ENCODE results near the gene NXF2.
"Not testable (repeated sequence)": the region's sequence is repeated elsewhere in the genome, so short reads cannot be mapped to it uniquely, and the experiment has no call there.

The NXF2 gene

GRCh38 chrX:102246893-102247292 is at the start of gene NXF2:
Gene NXF2, plus strand, starts transcription at chrX:102247167. Its CDS starts 59,912 bp downstream, at chrX:102307079.
- not testable (repeated sequence) for H3K4me3 ChIP-seq (ENCODE audit: low read depth, low read length)

GRCh38 chrX:102207940-102208339 is 39.0 kb upstream of the NXF2 start:
- not testable (repeated sequence) for H3K4me3 ChIP-seq (ENCODE audit: low read depth, low read length); DNase-seq (ENCODE audit: low read depth)

More at GRCh38 chrX:102246893-102247292, at the start of gene NXF2:
- not testable (repeated sequence) for DNase-seq (ENCODE audit: low read depth)

- not testable (repeated sequence) for DNase-seq (ENCODE audit: low read depth); H3K4me3 ChIP-seq (ENCODE audit: low read depth, low read length)
Observed at GRCh38 chrX:102214986-102215385, 32.0 kb upstream of the NXF2 start, which contains the start of gene TCP11X1. Gene TCP11X1, plus strand, starts transcription at chrX:102215301.

- not testable (repeated sequence) for H3K4me3 ChIP-seq (ENCODE audit: low read depth, low read length)
Observed at GRCh38 chrX:102216497-102216896, 30.5 kb upstream of the NXF2 start.

GRCh38 chrX:102235678-102236077 is 11.3 kb upstream of the NXF2 start:
- not testable (repeated sequence) for DNase-seq (ENCODE audit: low read depth); H3K4me3 ChIP-seq (ENCODE audit: low read depth, low read length)

More at GRCh38 chrX:102216497-102216896, 30.5 kb upstream of the NXF2 start:
- not testable (repeated sequence) for DNase-seq (ENCODE audit: low read depth)

- not testable (repeated sequence) for H3K4me3 ChIP-seq (ENCODE audit: low read depth, low read length); DNase-seq (ENCODE audit: low read depth)
Observed at GRCh38 chrX:102240265-102240664, 6.7 kb upstream of the NXF2 start.

- DNase-seq (ENCODE audit: low read depth); H3K4me3 ChIP-seq (ENCODE audit: low read depth, low read length): not testable (repeated sequence)
Observed at GRCh38 chrX:102272231-102272630, 25.3 kb downstream of the NXF2 start.

GRCh38 chrX:102338162-102338561 is 91.2 kb downstream of the NXF2 start:
- no peak overlapping the region for H3K4me3 ChIP-seq (ENCODE audit: low read depth, low read length)
- no peak for DNase-seq (ENCODE audit: low read depth)
- TF ChIP-seq MAX (IDR thresholded peaks at IDR 0.05; ENCODE audit: low read depth, low read length) = no peak
- TF ChIP-seq MYC (IDR thresholded peaks at IDR 0.05; ENCODE audit: low read depth, low read length) = no peak
- TF ChIP-seq CTCF (IDR thresholded peaks at IDR 0.05; ENCODE audit: low read depth, low read length) = no peak
- no peak for TF ChIP-seq POLR2A (IDR thresholded peaks at IDR 0.05; ENCODE audit: extremely low read depth, insufficient read length)

GRCh38 chrX:102339312-102340298 is 92.6 kb downstream of the NXF2 start:
- DNase-seq (ENCODE audit: low read depth) = peak; percentile 1
- no peak for TF ChIP-seq CTCF (IDR thresholded peaks at IDR 0.05; ENCODE audit: low read depth, low read length)
- no peak for TF ChIP-seq POLR2A (IDR thresholded peaks at IDR 0.05; ENCODE audit: extremely low read depth, insufficient read length)
- no peak for TF ChIP-seq MYC (IDR thresholded peaks at IDR 0.05; ENCODE audit: low read depth, low read length)
- TF ChIP-seq MAX (IDR thresholded peaks at IDR 0.05; ENCODE audit: low read depth, low read length) = no peak
- H3K4me3 ChIP-seq (ENCODE audit: low read depth, low read length) = no peak overlapping the region

- H3K4me3 ChIP-seq (ENCODE audit: low read depth, low read length) = no peak overlapping the region
- no peak for TF ChIP-seq POLR2A (IDR thresholded peaks at IDR 0.05; ENCODE audit: extremely low read depth, insufficient read length)
- TF ChIP-seq CTCF (IDR thresholded peaks at IDR 0.05; ENCODE audit: low read depth, low read length) = no peak
- no peak for TF ChIP-seq MYC (IDR thresholded peaks at IDR 0.05; ENCODE audit: low read depth, low read length)
- TF ChIP-seq MAX (IDR thresholded peaks at IDR 0.05; ENCODE audit: low read depth, low read length) = no peak
- no peak for DNase-seq (ENCODE audit: low read depth)
Observed at GRCh38 chrX:102341867-102342266, 94.9 kb downstream of the NXF2 start.

All from NB4 (cell line).